OCI-LY1 (cell line): ENCODE data around the gene FOXC2.

Experiments
- H2AFZ ChIP-seq: fragments of 200-600 bp; sonication (generic), shearing (Covaris generic); 2 replicates; pipeline ENCODE4 v1.6.0; 2014; ENCODE audit warnings: antibody characterized with exemption, mild to moderate bottlenecking, low read length
- H3F3A ChIP-seq: fragments of 200-600 bp; sonication (generic), shearing (Covaris generic); 2 replicates; pipeline ENCODE4 v1.6.0; 2014; ENCODE audit warnings: mild to moderate bottlenecking, antibody characterized with exemption, low read length, moderate library complexity; ENCODE audit not compliant: insufficient read depth
- H3K27ac ChIP-seq: fragments of 200-600 bp; sonication (generic); 2 replicates; pipeline ENCODE4 v1.5.1; 2014; ENCODE audit warnings: low read length, mixed run types, mild to moderate bottlenecking, low read depth; ENCODE audit not compliant: poor library complexity, severe bottlenecking
- H3K27me3 ChIP-seq: fragments of 200-600 bp; sonication (generic); 2 replicates; pipeline ENCODE4 v1.6.0; 2014; ENCODE audit warnings: antibody characterized with exemption, mild to moderate bottlenecking, low read length, moderate library complexity; ENCODE audit not compliant: insufficient read depth
- H3K36me3 ChIP-seq: fragments of 200-600 bp; sonication (generic); 2 replicates; pipeline ENCODE4 v1.6.1; 2014; ENCODE audit warnings: mild to moderate bottlenecking, antibody characterized with exemption, low read length, moderate library complexity, mixed read lengths; ENCODE audit not compliant: insufficient read depth
- H3K4me1 ChIP-seq: fragments of 200-600 bp; sonication (generic); 2 replicates; pipeline ENCODE4 v1.5.1; 2014; ENCODE audit warnings: mild to moderate bottlenecking, low read length, moderate library complexity; ENCODE audit not compliant: insufficient read depth, severe bottlenecking
- H3K4me2 ChIP-seq: fragments of 200-600 bp; sonication (generic), shearing (Covaris generic); 2 replicates; pipeline ENCODE4 v1.6.1; 2014; ENCODE audit warnings: low read length
- H3K4me3 ChIP-seq: fragments of 200-600 bp; sonication (generic); 2 replicates; pipeline ENCODE4 v1.5.1; 2014; ENCODE audit warnings: low read length, low read depth, mild to moderate bottlenecking, mixed read lengths; ENCODE audit not compliant: poor library complexity, severe bottlenecking
- H3K79me2 ChIP-seq: fragments of 200-600 bp; shearing (Covaris generic); 2 replicates; pipeline ENCODE4 v1.6.1; 2016; ENCODE audit warnings: mixed run types, low read length, mixed read lengths; ENCODE audit not compliant: insufficient read depth
- H3K9ac ChIP-seq: fragments of 200-600 bp; sonication (generic), shearing (Covaris generic); 2 replicates; pipeline ENCODE4 v1.6.1; 2014; ENCODE audit warnings: mild to moderate bottlenecking, low read length, mixed read lengths
- H3K9me2 ChIP-seq: fragments of 200-600 bp; sonication (generic), shearing (Covaris generic); 2 replicates; pipeline ENCODE4 v1.6.1; 2014; ENCODE audit warnings: low read depth, mild to moderate bottlenecking, low read length, mixed read lengths
- H3K9me3 ChIP-seq: fragments of 200-600 bp; shearing (Covaris generic); 2 replicates; pipeline ENCODE4 v1.6.1; 2014; ENCODE audit warnings: low read length, mixed read lengths
- H4K20me1 ChIP-seq: fragments of 200-600 bp; sonication (generic), shearing (Covaris generic); 2 replicates; pipeline ENCODE4 v1.6.0; 2016; ENCODE audit warnings: mild to moderate bottlenecking, low read length; ENCODE audit not compliant: insufficient read depth
- CTCF ChIP-seq: fragments of 200-600 bp; sonication (generic), shearing (Covaris generic); IDR thresholded peaks from 2 replicates; pipeline ENCODE4 v1.5.1; 2017; ENCODE audit warnings: mild to moderate bottlenecking, antibody characterized with exemption, low read length, moderate library complexity, mixed read lengths
- EZH2 ChIP-seq: fragments of 200-600 bp; sonication (generic), shearing (Covaris generic); IDR thresholded peaks from 2 replicates; pipeline ENCODE4 v1.8.0; 2017; ENCODE audit warnings: borderline replicate concordance, mixed run types, mild to moderate bottlenecking, antibody characterized with exemption, low read length, moderate library complexity, mixed read lengths

The FOXC2 gene

GRCh38 chr16:86576591-86577313 is 10.1 kb downstream of the FOXC2 start:
- H3K27ac ChIP-seq: peak overlapping the region; percentile 47
- H3K9ac ChIP-seq: no peak overlapping the region; the same call in 1 of the 2 replicates
- H3K27me3 ChIP-seq: no peaks in the 10 kb centered on the region
- H3K9me3 ChIP-seq: no peaks in the 10 kb centered on the region
- peak overlapping the region; percentile 28; the same call in 1 of the 2 replicates for H3K4me2 ChIP-seq
- H4K20me1 ChIP-seq: no peaks in the 10 kb centered on the region
- H3K9me2 ChIP-seq: no peaks in the 10 kb centered on the region
- H3K79me2 ChIP-seq: peaks cover 8% of the 10 kb centered on the region; the same call in 1 of the 2 replicates
- H2AFZ ChIP-seq: no peak overlapping the region
- peaks cover 53% of the 10 kb centered on the region for H3K36me3 ChIP-seq
- H3F3A ChIP-seq: no peaks in the 10 kb centered on the region
- H3K4me3 ChIP-seq: no peak overlapping the region
- TF ChIP-seq EZH2 (no peak), CTCF (no peak)
- H3K4me1 ChIP-seq: peaks cover 48% of the 10 kb centered on the region

GRCh38 chr16:86577314-86577971 is 10.8 kb downstream of the FOXC2 start:
- peaks cover 42% of the 10 kb centered on the region for H3K4me1 ChIP-seq
- H3K27ac ChIP-seq: peak overlapping the region; percentile 47
- no peak for TF ChIP-seq EZH2
- no peak for TF ChIP-seq CTCF
- peak overlapping the region; percentile 28; the same call in 1 of the 2 replicates for H3K4me2 ChIP-seq
- H3K79me2 ChIP-seq: peaks cover 3% of the 10 kb centered on the region; the same call in 1 of the 2 replicates
- H4K20me1 ChIP-seq: no peaks in the 10 kb centered on the region
- no peaks in the 10 kb centered on the region for H3K9me2 ChIP-seq
- H3K9me3 ChIP-seq: no peaks in the 10 kb centered on the region
- H3K4me3 ChIP-seq: no peak overlapping the region
- no peaks in the 10 kb centered on the region for H3F3A ChIP-seq
- no peaks in the 10 kb centered on the region for H3K27me3 ChIP-seq
- H3K36me3 ChIP-seq: peaks cover 53% of the 10 kb centered on the region
- H2AFZ ChIP-seq: no peak overlapping the region
- no peak overlapping the region; the same call in 1 of the 2 replicates for H3K9ac ChIP-seq

- Histone ChIP-seq H3K27me3 (no peaks in the 10 kb centered on the region), H3K4me3 (no peak within 1 kb of the TSS), H3K27ac (peak within 1 kb of the TSS; percentile 47), H4K20me1 (no peaks in the 10 kb centered on the region), H3K9ac (no peak within 1 kb of the TSS; the same call in 1 of the 2 replicates), H2AFZ (no peak within 1 kb of the TSS), H3F3A (no peaks in the 10 kb centered on the region), H3K79me2 (no peaks in the 10 kb centered on the region), H3K36me3 (peaks cover 57% of the 10 kb centered on the region), H3K9me3 (no peaks in the 10 kb centered on the region), H3K4me2 (peak within 1 kb of the TSS; percentile 28; the same call in 1 of the 2 replicates), H3K4me1 (peaks cover 38% of the 10 kb centered on the region), H3K9me2 (no peaks in the 10 kb centered on the region)
- TF ChIP-seq EZH2 (no peak), CTCF (no peak)
These were observed 11.5 kb downstream of the FOXC2 start, which contains the start of gene FOXL1 for GRCh38 chr16:86578061-86578599. FOXL1 (plus strand) TSS chr16:86578549; CDS start chr16:86578724, 175 bp downstream.
